ENCODE results near the gene TXNIP. TPM values are rescaled to one million over a fixed set of nuclear protein-coding genes. Genes with fewer than 3 reads are reported as not detected.

Gene TXNIP
- total and polyA plus RNA-seq, 4 experiments from 2014 or later: 933 to 4,310 (median 2,630) TPM

- Mint-ChIP-seq H3K36me3 (peaks cover 14 to 20% of the 10 kb centered on the region in 2 donors), H3K4me1 (peaks cover 23 to 46% (median 37%) of the 10 kb centered on the region in 4 donors), H3K27ac (no peak overlapping the region), H3K4me3 (peak overlapping the region in 3 of 8 donors; percentile 35 to 53 (median 51)), H3K27me3 (no peaks in the 10 kb centered on the region), H3K9me3 (peaks cover 0 to 5% (median 0%) of the 10 kb centered on the region in 8 donors)
- Histone ChIP-seq H3K27me3 (ENCODE audit: insufficient read depth, low read length) (no peaks in the 10 kb centered on the region), H3K9me3 (ENCODE audit: control insufficient read depth in 1 of 2, low read length in 2 of 2) (no peaks in the 10 kb centered on the region), H3K4me1 (ENCODE audit: insufficient read depth, low read length) (peaks cover 48% of the 10 kb centered on the region), H3K4me3 (ENCODE audit: low read length in 2 of 2) (no peak overlapping the region), H3K36me3 (ENCODE audit: insufficient read depth, low read length) (no peaks in the 10 kb centered on the region), H3K27ac (ENCODE audit: low read depth, low read length) (no peak overlapping the region)
- no peak for DNase-seq
- intact Hi-C loops (cut with micrococcal nuclease): no loop called here
- ChIA-PET POLR2A (ENCODE audit: partially characterized antibody) (interaction anchor here (1.2 to 17.4 kb wide), 5 partner anchors 9 to 40 kb away, joined by 3 to 444 read pairs (median 203); partner anchors contain the start of genes LIX1L, RBM8A and TXNIP), CTCF (ENCODE audit: partially characterized antibody) (interaction anchor here (1.6 to 9.4 kb wide), 4 partner anchors 11 to 121 kb away, joined by 5 to 98 read pairs (median 36); partner anchors contain the start of gene NUDT17)
Measured at GRCh38 chr1:145967288-145967687, 29.1 kb downstream of the TXNIP start.

- ChIA-PET POLR2A (ENCODE audit: partially characterized antibody) (interaction anchor here (0.8 to 17.4 kb wide), 26 partner anchors 8 to 141 kb away, joined by 3 to 444 read pairs (median 8); partner anchors contain the start of genes NUDT17, PEX11B, PIAS3 and POLR3C), CTCF (ENCODE audit: partially characterized antibody) (interaction anchor here (0.6 to 9.4 kb wide), 15 partner anchors 10 to 119 kb away, joined by 3 to 98 read pairs (median 5); partner anchors contain the start of genes NUDT17, PIAS3 and RBM8A)
- peak overlapping the region; percentile 65 to 94 for H3K4me3 ChIP-seq (ENCODE audit: low read length in 2 of 2)
- H3K4me3 Mint-ChIP-seq: peak overlapping the region; percentile 89 to 95 (median 93)
- intact Hi-C loops (cut with micrococcal nuclease): no loop called here
- H3K36me3 ChIP-seq (ENCODE audit: insufficient read depth, low read length): no peaks in the 10 kb centered on the region
- H3K4me1 ChIP-seq (ENCODE audit: insufficient read depth, low read length): peaks cover 53% of the 10 kb centered on the region
- H3K9me3 ChIP-seq (ENCODE audit: control insufficient read depth in 1 of 2, low read length in 2 of 2): no peaks in the 10 kb centered on the region
- no peak for DNase-seq
- peaks cover 0 to 5% (median 0%) of the 10 kb centered on the region in 8 donors for H3K9me3 Mint-ChIP-seq
- H3K27ac ChIP-seq (ENCODE audit: low read depth, low read length): peak overlapping the region; percentile 71
- H3K36me3 Mint-ChIP-seq: peaks cover 14 to 25% of the 10 kb centered on the region in 2 donors
- no peaks in the 10 kb centered on the region for H3K27me3 ChIP-seq (ENCODE audit: insufficient read depth, low read length)
- H3K4me1 Mint-ChIP-seq: peaks cover 23 to 62% (median 37%) of the 10 kb centered on the region in 4 donors
- H3K27ac Mint-ChIP-seq: peak overlapping the region; percentile 89 to 99 (median 98)
- no peaks in the 10 kb centered on the region for H3K27me3 Mint-ChIP-seq
Measured at GRCh38 chr1:145965119-145965744, 31.1 kb downstream of the TXNIP start.

GRCh38 chr1:145964328-145965118, 31.9 kb downstream of the TXNIP start, which contains the start of the genes ANKRD34A and POLR3GL:
Gene ANKRD34A (minus strand): TSS chr1:145964575. CDS start chr1:145961759, 2,816 bp downstream.
Gene POLR3GL (plus strand): TSS chr1:145964690. CDS start chr1:145974866, 10,176 bp downstream.
- H3K4me3 ChIP-seq (ENCODE audit: low read length in 2 of 2): peak within 1 kb of the TSS; percentile 65 to 94
- CTCF ChIA-PET (ENCODE audit: partially characterized antibody): interaction anchor here (0.9 to 9.4 kb wide), 19 partner anchors 10 to 118 kb away, joined by 3 to 98 read pairs (median 5); partner anchors contain the start of genes NUDT17, PIAS3 and RBM8A

GRCh38 chr1:145963265-145964019, 32.9 kb downstream of the TXNIP start:
- H3K36me3 Mint-ChIP-seq: peaks cover 10 to 25% of the 10 kb centered on the region in 2 donors
- ChIA-PET CTCF (ENCODE audit: partially characterized antibody) (interaction anchor here (0.6 to 9.4 kb wide), 19 partner anchors 8 to 117 kb away, joined by 3 to 98 read pairs (median 5); partner anchors contain the start of genes NUDT17, PIAS3 and RBM8A), POLR2A (ENCODE audit: partially characterized antibody) (interaction anchor here (0.9 to 17.4 kb wide), 22 partner anchors 9 to 139 kb away, joined by 3 to 444 read pairs (median 10); partner anchors contain the start of genes NUDT17, PEX11B, PIAS3 and POLR3C)
- H3K9me3 Mint-ChIP-seq: peaks cover 0 to 5% (median 0%) of the 10 kb centered on the region in 8 donors
- DNase-seq: no peak
- no peaks in the 10 kb centered on the region for H3K36me3 ChIP-seq (ENCODE audit: insufficient read depth, low read length)
- H3K27me3 Mint-ChIP-seq: no peaks in the 10 kb centered on the region
- H3K9me3 ChIP-seq (ENCODE audit: control insufficient read depth in 1 of 2, low read length in 2 of 2): no peaks in the 10 kb centered on the region
- peak overlapping the region; percentile 71 for H3K27ac ChIP-seq (ENCODE audit: low read depth, low read length)
- intact Hi-C loops (cut with micrococcal nuclease): loop anchor here (1.0 to 5.0 kb wide), 5 partner anchors 14 to 104 kb away; partner anchors contain the start of genes PIAS3, RBM8A and TXNIP
- H3K27ac Mint-ChIP-seq: peak overlapping the region; percentile 89 to 99 (median 98)
- peaks cover 40 to 80% (median 53%) of the 10 kb centered on the region in 4 donors for H3K4me1 Mint-ChIP-seq
- H3K4me3 Mint-ChIP-seq: peak overlapping the region; percentile 89 to 95 (median 93)
- no peaks in the 10 kb centered on the region for H3K27me3 ChIP-seq (ENCODE audit: insufficient read depth, low read length)
- H3K4me3 ChIP-seq (ENCODE audit: low read length in 2 of 2): peak overlapping the region; percentile 65 to 94
- peaks cover 70% of the 10 kb centered on the region for H3K4me1 ChIP-seq (ENCODE audit: insufficient read depth, low read length)

More at GRCh38 chr1:145964328-145965118, 31.9 kb downstream of the TXNIP start, which contains the start of the genes ANKRD34A and POLR3GL:
- Histone ChIP-seq H3K27ac (ENCODE audit: low read depth, low read length) (peak within 1 kb of the TSS; percentile 71), H3K36me3 (ENCODE audit: insufficient read depth, low read length) (no peaks in the 10 kb centered on the region), H3K4me1 (ENCODE audit: insufficient read depth, low read length) (peaks cover 60% of the 10 kb centered on the region), H3K9me3 (ENCODE audit: control insufficient read depth in 1 of 2, low read length in 2 of 2) (no peaks in the 10 kb centered on the region), H3K27me3 (ENCODE audit: insufficient read depth, low read length) (no peaks in the 10 kb centered on the region)
- Mint-ChIP-seq H3K27ac (peak within 1 kb of the TSS; percentile 89 to 99 (median 98)), H3K4me1 (peaks cover 29 to 69% (median 42%) of the 10 kb centered on the region in 4 donors), H3K27me3 (no peaks in the 10 kb centered on the region), H3K9me3 (peaks cover 0 to 5% (median 0%) of the 10 kb centered on the region in 8 donors), H3K36me3 (peaks cover 10 to 25% of the 10 kb centered on the region in 2 donors), H3K4me3 (peak within 1 kb of the TSS; percentile 89 to 95 (median 93))
- POLR2A ChIA-PET (ENCODE audit: partially characterized antibody): interaction anchor here (0.8 to 17.4 kb wide), 33 partner anchors 8 to 140 kb away, joined by 3 to 444 read pairs (median 4); partner anchors contain the start of genes NUDT17, PEX11B, PIAS3 and POLR3C
- intact Hi-C loops (cut with micrococcal nuclease): loop anchor here (1.0 to 5.0 kb wide), 5 partner anchors 13 to 105 kb away; partner anchors contain the start of genes PIAS3, RBM8A and TXNIP
- peak; percentile 88 to 97 (median 90) for DNase-seq

- Histone ChIP-seq H3K4me1 (ENCODE audit: insufficient read depth, low read length) (peaks cover 65% of the 10 kb centered on the region), H3K4me3 (ENCODE audit: low read length in 2 of 2) (peak overlapping the region; percentile 65 to 85), H3K27ac (ENCODE audit: low read depth, low read length) (peak overlapping the region; percentile 71), H3K9me3 (ENCODE audit: control insufficient read depth in 1 of 2, low read length in 2 of 2) (no peaks in the 10 kb centered on the region), H3K36me3 (ENCODE audit: insufficient read depth, low read length) (no peaks in the 10 kb centered on the region), H3K27me3 (ENCODE audit: insufficient read depth, low read length) (no peaks in the 10 kb centered on the region)
- DNase-seq: peak in 2 of 5 donors; percentile 27 to 55
- intact Hi-C loops (cut with micrococcal nuclease): loop anchor here (5.0 kb wide), 1 partner anchor 35 kb away; the partner anchor contains the start of gene TXNIP
- ChIA-PET POLR2A (ENCODE audit: partially characterized antibody) (interaction anchor here (1.1 to 17.4 kb wide), 11 partner anchors 8 to 104 kb away, joined by 3 to 444 read pairs (median 19); partner anchors contain the start of genes PEX11B, PIAS3, RBM8A and TXNIP), CTCF (ENCODE audit: partially characterized antibody) (interaction anchor here (1.4 to 9.4 kb wide), 7 partner anchors 16 to 116 kb away, joined by 4 to 98 read pairs (median 26); partner anchors contain the start of genes NUDT17, PIAS3 and RBM8A)
- Mint-ChIP-seq H3K9me3 (peaks cover 0 to 3% (median 0%) of the 10 kb centered on the region in 8 donors), H3K27me3 (no peaks in the 10 kb centered on the region), H3K36me3 (peaks cover 3 to 20% of the 10 kb centered on the region in 2 donors), H3K4me1 (peaks cover 44 to 80% (median 53%) of the 10 kb centered on the region in 4 donors), H3K4me3 (peak overlapping the region; percentile 93 to 97 (median 95)), H3K27ac (peak overlapping the region; percentile 89 to 99 (median 98))
Measured at GRCh38 chr1:145962157-145963102, 33.9 kb downstream of the TXNIP start.

Measured in CD4-positive, alpha-beta memory T cell (primary cell).